GM12878 (cell line): Measurements from ENCODE around the gene FBXW8. TPM values are rescaled to one million over a fixed set of nuclear protein-coding genes. Genes with fewer than 3 reads are reported as not detected.

Experiments
- ATAC-seq: fragments of 200-7000 bp; cut with Tn5 transposase; 3 replicates; pipeline ENCODE4 v1.9.1; 2020; ENCODE audit warnings: mild to moderate bottlenecking, moderate library complexity
- BruUV-seq: library from RNA; stranded (reverse); fragments of 400-500 nt; replicated peaks from 2 replicates; lab custom pipeline; 2021; lab: Mats Ljungman, UMichigan
- CTCF ChIA-PET: fragments of 300-600 bp; sonication (Branson Sonifier 250); formaldehyde crosslinking; extraction: SDS; loops from one replicate; lab custom pipeline; 2021; ENCODE audit warnings: inconsistent platforms; lab: Yijun Ruan, JAX
- POLR2A ChIA-PET: fragments of 350-600 bp; formaldehyde crosslinking; extraction: SDS; loops from one replicate; lab custom pipeline; 2021; ENCODE audit warnings: inconsistent platforms; lab: Charles Lee
- RAD21 ChIA-PET: fragments of 300-600 bp; sonication (Branson Sonifier 250); formaldehyde crosslinking; loops from one replicate; lab custom pipeline; 2023; ENCODE audit warnings: antibody characterized with exemption; ENCODE audit not compliant: unreplicated experiment; lab: Charles Lee
- SMC1A ChIA-PET: fragments of 300-600 bp; sonication (Branson Sonifier 250); formaldehyde crosslinking; loops from one replicate; lab custom pipeline; 2023; ENCODE audit not compliant: unreplicated experiment, uncharacterized antibody; lab: Charles Lee
- DNase-seq: peaks from one replicate; pipeline ENCODE4 v3.0.0-alpha.2; 2011; ENCODE audit warnings: low read depth, low spot score
- FAIRE-seq: peaks from 3 replicates; lab custom pipeline; 2011; peaks lifted over from hg19 to GRCh38; lab: Jason Lieb, UNC
- H2AFZ ChIP-seq: 2 replicates; pipeline ENCODE4 v1.6.0; 2011; ENCODE audit warnings: low read depth, low read length, control low read depth; ENCODE audit not compliant: control insufficient read depth
- H3K27ac ChIP-seq: 2 replicates; pipeline ENCODE4 v1.5.1; 2011; ENCODE audit warnings: control low read depth; ENCODE audit not compliant: control insufficient read depth, insufficient read depth
- H3K27me3 ChIP-seq, 2 experiments: replicated peaks in 1 of 2; 2 replicates each; pipeline versions ENCODE4 v1.6.0 to v1.6.1; 2011; ENCODE audit warnings: low read length in 1 of 2; ENCODE audit not compliant: control insufficient read depth in 2 of 2, insufficient read depth in 2 of 2
- H3K36me3 ChIP-seq, 2 experiments: 2 replicates each; pipeline ENCODE4 v1.5.1; 2011; ENCODE audit warnings: low read length in 1 of 2; ENCODE audit not compliant: control insufficient read depth in 2 of 2, insufficient read depth in 2 of 2
- H3K4me1 ChIP-seq: 2 replicates; pipeline ENCODE4 v1.6.1; 2011; ENCODE audit warnings: mild to moderate bottlenecking, low read length, moderate library complexity, mixed read lengths; ENCODE audit not compliant: control insufficient read depth, insufficient read depth
- H3K4me2 ChIP-seq: 2 replicates; pipeline ENCODE4 v1.6.0; 2011; ENCODE audit warnings: control low read depth; ENCODE audit not compliant: control insufficient read depth, insufficient read depth
- H3K4me3 ChIP-seq: fragments of 200-600 bp; sonication (generic); 2 replicates; pipeline ENCODE4 v1.5.1; 2016
- H3K79me2 ChIP-seq: 2 replicates; pipeline ENCODE4 v1.6.0; 2011; ENCODE audit warnings: low read length; ENCODE audit not compliant: control insufficient read depth, insufficient read depth
- H3K9ac ChIP-seq: 2 replicates; pipeline ENCODE4 v1.8.0; 2011; ENCODE audit warnings: low read length, control low read depth, mixed read lengths; ENCODE audit not compliant: control insufficient read depth, insufficient read depth
- H3K9me3 ChIP-seq: replicated peaks from 3 replicates; pipeline ENCODE4 v1.5.1; 2011; ENCODE audit warnings: mild to moderate bottlenecking, low read length; ENCODE audit not compliant: control insufficient read depth, insufficient read depth
- H4K20me1 ChIP-seq: 2 replicates; pipeline ENCODE4 v1.6.0; 2011; ENCODE audit not compliant: control insufficient read depth, insufficient read depth
- E2F4 ChIP-seq: IDR thresholded peaks from 2 replicates; pipeline ENCODE4 v1.6.1; 2012; ENCODE audit warnings: low read depth, low read length, improper control_type of control experiment
- FOS ChIP-seq: IDR thresholded peaks from 3 replicates; pipeline ENCODE4 v1.6.1; 2011; ENCODE audit warnings: borderline replicate concordance; ENCODE audit not compliant: insufficient read length; ENCODE audit errors: extremely low read depth
- KDM1A ChIP-seq: fragments of 200-600 bp; sonication (generic); IDR thresholded peaks from 2 replicates; pipeline ENCODE4 v1.6.1; 2016; ENCODE audit warnings: borderline replicate concordance
- MLLT1 ChIP-seq: fragments of 450-650 bp; IDR thresholded peaks from 2 replicates; pipeline ENCODE4 v1.6.1; 2016; ENCODE audit warnings: mild to moderate bottlenecking
- MXI1 ChIP-seq: fragments of 150-350 bp; IDR thresholded peaks from 2 replicates; pipeline ENCODE4 v1.6.1; 2011; ENCODE audit warnings: low read depth, mild to moderate bottlenecking, inconsistent platforms, low read length, improper control_type of control experiment
- NR2C1 ChIP-seq: fragments of 450-650 bp; IDR thresholded peaks from 2 replicates; pipeline ENCODE4 v1.6.1; 2017; ENCODE audit warnings: antibody characterized with exemption, mild to moderate bottlenecking, moderate library complexity
- RCOR1 ChIP-seq: conservative IDR thresholded peaks from 2 replicates; pipeline ENCODE4 v1.6.1; 2012; ENCODE audit warnings: low read depth, low read length, improper control_type of control experiment
- SRF ChIP-seq, 2 experiments: IDR thresholded peaks; 2 replicates each; pipeline ENCODE4 v1.6.1; 2011; ENCODE audit warnings: low read depth in 2 of 2, low read length in 2 of 2, mild to moderate bottlenecking in 1 of 2, moderate library complexity in 1 of 2
- YY1 ChIP-seq: IDR thresholded peaks from 2 replicates; pipeline ENCODE4 v1.6.1; 2011; ENCODE audit warnings: low read depth, mild to moderate bottlenecking, low read length
- ZNF274 ChIP-seq: IDR thresholded peaks from one replicate; pipeline ENCODE4 v1.8.0; 2011; ENCODE audit not compliant: insufficient read length, insufficient read depth
- WGBS: methylation state at CpG from one replicate; pipeline ENCODE4 v1.1.6; 2016; ENCODE audit warnings: low lambda C conversion rate; ENCODE audit not compliant: insufficient replicate concordance, insufficient coverage; ENCODE audit errors: missing lambda C conversion rate; 5-methylcytosine and 5-hydroxymethylcytosine counted together
- in situ Hi-C: fragments of 300-500 bp; cut with MboI; formaldehyde crosslinking; loops from 9 replicates; pipeline ENCODE4 v1.14.3; 2018; ENCODE audit warnings: mixed read lengths
- intact Hi-C: fragments of 100-400 bp; cut with micrococcal nuclease; formaldehyde crosslinking; loops from one replicate; pipeline ENCODE4 v1.14.2; 2022; ENCODE audit not compliant: unreplicated experiment
- polyA plus RNA-seq, 11 experiments: library from polyadenylated mRNA; depleted of rRNA in 4 of 11; unstranded in 6 of 11; stranded (reverse) in 5 of 11; fragments of >200 nt; fragmentation: Nextera tagmentation in 4 of 11; fragmentation: Illumina TruSeq in 1 of 11; extraction: Ambion mirVana in 4 of 11; extraction: Trizol in 1 of 11; gene quantifications; 1 replicate in 1 of 11; 2 replicates in 10 of 11; pipeline versions ENCODE4 v1.2.1 to v1.2.3, GENCODE V29; 2011 to 2016; ENCODE audit warnings: inconsistent platforms in 2 of 11, missing spikeins in 2 of 11, low read depth in 1 of 11
- total RNA-seq, 4 experiments: library from RNA; depleted of rRNA in 3 of 4; stranded (reverse); fragments of >200 nt in 3 of 4; fragmentation: Illumina TruSeq in 1 of 4; extraction: Trizol in 1 of 4; gene quantifications; 2 replicates each; pipeline versions ENCODE4 v1.2.1 to v1.2.3, GENCODE V29; 2013 to 2021

FBXW8 gene
- total and polyA plus RNA-seq, 10 of the 15 experiments (the other 5 are each of a cell fraction or from before 2014, with no cell fraction given): 0.49 to 7.5 (median 4.4) TPM

GRCh38 chr12:116950628-116951325, 40.0 kb downstream of the FBXW8 start:
- H3K9me3 ChIP-seq: no peaks in the 10 kb centered on the region
- intact Hi-C loops: loop anchor here (10.0 kb wide), 1 partner anchor 246 kb away; no protein-coding TSS in a partner anchor
- ATAC-seq (no peak), FAIRE-seq (no peak), DNase-seq (no peak)
- H4K20me1 ChIP-seq: no peaks in the 10 kb centered on the region; the same call in 1 of the 2 replicates
- H3K4me1 ChIP-seq: no peaks in the 10 kb centered on the region
- CTCF ChIA-PET: interaction anchor here (1.0 kb wide), 1 partner anchor 170 kb away, joined by 3 read pairs; no protein-coding TSS in a partner anchor
- 94% methylated on average over 15 of the region's 15 CpGs for WGBS
- BruUV-seq: no TSS peak
- H3K27me3 ChIP-seq: no peaks in the 10 kb centered on the region
- RAD21 ChIA-PET: no interaction called here
- H2AFZ ChIP-seq: no peak overlapping the region
- peaks cover 0 to 2% of the 10 kb centered on the region in 2 experiments; a peak in 2 of 4 replicates for H3K36me3 ChIP-seq
- TF ChIP-seq ZNF274 (no peak), SRF (IDR thresholded peaks at IDR 0.05; ENCODE audit: low read depth in 2 of 2, low read length in 2 of 2) (no peak), RCOR1 (no peak), MXI1 (no peak)
- in situ Hi-C loops: no loop called here
- no peak overlapping the region for H3K4me2 ChIP-seq
- SMC1A ChIA-PET: no interaction called here
- no peaks in the 10 kb centered on the region for H3K79me2 ChIP-seq
- POLR2A ChIA-PET: interaction anchor here (0.7 kb wide), 1 partner anchor 239 kb away, joined by 3 read pairs; no protein-coding TSS in a partner anchor
- H3K27ac ChIP-seq: no peak overlapping the region
- H3K9ac ChIP-seq: no peak overlapping the region
- no peak overlapping the region for H3K4me3 ChIP-seq

- CTCF ChIA-PET: interaction anchor here (0.8 kb wide), 1 partner anchor 251 kb away, joined by 3 read pairs; no protein-coding TSS in a partner anchor
- in situ Hi-C loops: no loop called here
- RAD21 ChIA-PET: no interaction called here
- Histone ChIP-seq H3K9me3 (no peaks in the 10 kb centered on the region), H4K20me1 (no peaks in the 10 kb centered on the region), H2AFZ (no peak overlapping the region), H3K4me2 (no peak overlapping the region), H3K79me2 (no peaks in the 10 kb centered on the region), H3K36me3 (no peaks in the 10 kb centered on the region), H3K4me3 (no peak overlapping the region), H3K9ac (no peak overlapping the region), H3K27me3 (no peaks in the 10 kb centered on the region), H3K27ac (no peak overlapping the region), H3K4me1 (peaks cover 6% of the 10 kb centered on the region)
- SMC1A ChIA-PET: no interaction called here
- 94% methylated on average over 13 of the region's 13 CpGs for WGBS
- TF ChIP-seq KDM1A (no peak), NR2C1 (no peak), MLLT1 (no peak), E2F4 (no peak), MXI1 (no peak), YY1 (no peak), FOS (no peak)
- FAIRE-seq: no peak
- no TSS peak for BruUV-seq
- no peak for ATAC-seq
- intact Hi-C loops: loop anchor here (10.0 kb wide), 1 partner anchor 250 kb away; no protein-coding TSS in a partner anchor
- POLR2A ChIA-PET: no interaction called here
- DNase-seq: no peak
Measured at GRCh38 chr12:116954710-116955381, 44.1 kb downstream of the FBXW8 start.
